ENCODE data around the gene PANK4.
A peak's percentile ranks its signal among the peaks of the same experiment; 100 is the strongest.

The PANK4 gene

GRCh38 chr1:2528016-2528415, 1.6 kb upstream of the PANK4 start:
- no peak for DNase-seq

GRCh38 chr1:2527556-2527860, 1.1 kb upstream of the PANK4 start:
- DNase-seq, result no peak

- DNase-seq, result peak; percentile 83
Measured at GRCh38 chr1:2526824-2527555, 594 bp upstream of the PANK4 start.

- DNase-seq, result no peak
Measured at GRCh38 chr1:2525572-2525919, 850 bp downstream of the PANK4 start.

- DNase-seq, result no peak
Measured at GRCh38 chr1:2523891-2524609, 2.3 kb downstream of the PANK4 start.

GRCh38 chr1:2523191-2523890, 3.1 kb downstream of the PANK4 start:
- no peak for DNase-seq

- no peak for DNase-seq
Measured at GRCh38 chr1:2522230-2522629, 4.2 kb downstream of the PANK4 start.

- no peak for DNase-seq
Measured at GRCh38 chr1:2520806-2521205, 5.6 kb downstream of the PANK4 start.

- DNase-seq, result no peak
Measured at GRCh38 chr1:2520206-2520605, 6.2 kb downstream of the PANK4 start.

GRCh38 chr1:2519729-2520128, 6.7 kb downstream of the PANK4 start:
- DNase-seq, result no peak

- no peak for DNase-seq
Measured at GRCh38 chr1:2519029-2519685, 7.2 kb downstream of the PANK4 start.

- DNase-seq, result no peak
Measured at GRCh38 chr1:2518528-2518927, 7.9 kb downstream of the PANK4 start.

- no peak for DNase-seq
Measured at GRCh38 chr1:2517966-2518365, 8.4 kb downstream of the PANK4 start.

GRCh38 chr1:2516946-2517345, 9.4 kb downstream of the PANK4 start:
- DNase-seq, result no peak

- no peak for DNase-seq
Measured at GRCh38 chr1:2516124-2516523, 10.3 kb downstream of the PANK4 start.

- DNase-seq, result no peak
Measured at GRCh38 chr1:2515763-2516080, 10.7 kb downstream of the PANK4 start.

- no peak for DNase-seq
Measured at GRCh38 chr1:2514863-2515762, 11.3 kb downstream of the PANK4 start.

GRCh38 chr1:2513939-2514652, 12.3 kb downstream of the PANK4 start:
- no peak for DNase-seq

- no peak for DNase-seq
Measured at GRCh38 chr1:2512862-2513421, 13.5 kb downstream of the PANK4 start.

- no peak for DNase-seq
Measured at GRCh38 chr1:2510366-2511155, 15.8 kb downstream of the PANK4 start.

- DNase-seq, result no peak
Measured at GRCh38 chr1:2509589-2509988, 16.8 kb downstream of the PANK4 start.
